Measurements from ENCODE around the gene PAN2. TPM values are rescaled to one million over a fixed set of nuclear protein-coding genes. Genes with fewer than 3 reads are reported as not detected.
A peak's percentile ranks its signal among the peaks of the same experiment; 100 is the strongest.
"Not testable (repeated sequence)": the region's sequence is repeated elsewhere in the genome, so short reads cannot be mapped to it uniquely, and the experiment has no call there.

The PAN2 gene
- total RNA-seq, 4 donors from 2014 or later, result 14.1 to 34.5 (median 24.4) TPM

DNA sequence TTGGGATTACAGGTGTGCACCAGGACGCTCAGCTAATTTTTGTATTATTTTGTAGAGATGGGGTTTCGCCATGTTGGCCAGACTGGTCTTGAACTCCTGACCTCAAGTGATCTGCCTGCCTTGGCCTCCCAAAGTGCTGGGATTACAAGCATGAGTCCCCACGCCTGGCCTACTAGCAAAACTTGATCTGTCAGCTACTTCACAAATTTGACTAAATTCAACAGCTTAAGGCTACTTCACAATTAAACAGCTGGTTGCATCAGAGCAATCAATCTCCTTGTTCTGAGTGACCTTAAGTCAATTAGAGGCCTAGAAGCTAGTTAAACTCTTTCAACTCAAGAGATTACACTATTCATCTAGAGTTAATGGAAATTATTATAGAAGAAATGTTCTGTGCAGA is 54.9 kb downstream of the PAN2 start:
- no peaks in the 10 kb centered on the region for H3K4me1 ChIP-seq
- intact Hi-C loops (cut with DNase I), result no loop called here
- TF ChIP-seq CTCF (IDR thresholded peaks at IDR 0.05), result no peak
- TF ChIP-seq POLR2A (IDR thresholded peaks at IDR 0.05; ENCODE audit: low read depth), result no peak
- TF ChIP-seq POLR2AphosphoS5 (IDR thresholded peaks at IDR 0.05), result no peak
- TF ChIP-seq EP300 (IDR thresholded peaks at IDR 0.05), result no peak
- no peak overlapping the region for H3K4me3 ChIP-seq
- no peak for DNase-seq (ENCODE audit: extremely low spot score)
- no peaks in the 10 kb centered on the region for H3K9me3 ChIP-seq
- no peak overlapping the region for H3K27ac ChIP-seq (replicated peaks in 1 of 4)
- 92% methylated on average over 3 of the region's 3 CpGs for WGBS
- H3K36me3 ChIP-seq, result peaks cover 92 to 100% (median 100%) of the 10 kb centered on the region in 4 donors
- no peaks in the 10 kb centered on the region for H3K27me3 ChIP-seq

GRCh38 chr12:56274299-56274698 is 59.5 kb downstream of the PAN2 start:
- intact Hi-C loops (cut with DNase I), result no loop called here
- WGBS, result 84% methylated on average over 2 of the region's 2 CpGs
- peaks cover 57 to 100% (median 96%) of the 10 kb centered on the region in 4 donors for H3K36me3 ChIP-seq
- H3K27ac ChIP-seq (replicated peaks in 1 of 4), result no peak overlapping the region
- peaks cover 16 to 19% (median 17%) of the 10 kb centered on the region in 4 donors for H3K4me1 ChIP-seq
- no peaks in the 10 kb centered on the region for H3K27me3 ChIP-seq
- TF ChIP-seq CTCF (IDR thresholded peaks at IDR 0.05) (no peak), POLR2A (IDR thresholded peaks at IDR 0.05; ENCODE audit: low read depth) (no peak), EP300 (IDR thresholded peaks at IDR 0.05) (no peak), POLR2AphosphoS5 (IDR thresholded peaks at IDR 0.05) (no peak)
- DNase-seq (ENCODE audit: extremely low spot score), result no peak
- H3K4me3 ChIP-seq, result no peak overlapping the region
- H3K9me3 ChIP-seq, result no peaks in the 10 kb centered on the region

GRCh38 chr12:56272468-56272867 is 61.3 kb downstream of the PAN2 start:
- H3K9me3 ChIP-seq; H3K4me3 ChIP-seq; DNase-seq (ENCODE audit: extremely low spot score); H3K27me3 ChIP-seq; intact Hi-C loops (cut with DNase I): not testable (repeated sequence)
- WGBS, result 77% methylated on average over 2 of the region's 2 CpGs
- Histone ChIP-seq H3K36me3 (peaks cover 40 to 87% (median 79%) of the 10 kb centered on the region in 4 donors), H3K4me1 (peaks cover 21 to 28% (median 23%) of the 10 kb centered on the region in 4 donors), H3K27ac (replicated peaks in 1 of 4) (peak overlapping the region in 1 of 4 donors; percentile 75)

DNA sequence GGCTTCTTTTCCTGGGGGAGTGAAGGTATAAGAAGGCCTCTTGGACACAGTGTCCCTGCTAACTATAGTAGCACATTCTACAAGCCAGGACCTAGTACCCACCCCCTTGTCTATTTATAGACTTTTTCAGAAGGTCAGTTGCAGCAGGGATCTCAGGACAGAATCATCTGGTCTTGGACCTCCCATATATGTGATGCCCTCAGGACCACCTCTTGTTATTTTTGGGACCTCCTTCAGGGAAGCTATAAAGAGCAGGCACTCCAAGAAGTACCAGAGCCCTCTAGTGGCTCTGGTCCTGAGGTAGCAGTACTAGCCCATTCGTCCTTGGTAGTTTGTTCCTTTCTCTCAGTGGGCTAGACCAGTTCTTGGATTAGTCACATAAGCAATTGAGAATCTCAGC is 62.8 kb downstream of the PAN2 start:
- TF ChIP-seq CTCF (IDR thresholded peaks at IDR 0.05) (peak; percentile 39 to 53 (median 47)), POLR2A (IDR thresholded peaks at IDR 0.05; ENCODE audit: low read depth) (no peak), EP300 (IDR thresholded peaks at IDR 0.05) (no peak), POLR2AphosphoS5 (IDR thresholded peaks at IDR 0.05) (peak in 1 of 2 donors; percentile 48)
- 0% methylated on average over 1 of the region's 1 CpG for WGBS
- no peak for DNase-seq (ENCODE audit: extremely low spot score)
- no peak overlapping the region for H3K4me3 ChIP-seq
- H3K9me3 ChIP-seq, result no peaks in the 10 kb centered on the region
- peak overlapping the region; percentile 68 to 75 (median 73) for H3K27ac ChIP-seq (replicated peaks in 1 of 4)
- peaks cover 32 to 72% (median 65%) of the 10 kb centered on the region in 4 donors for H3K36me3 ChIP-seq
- intact Hi-C loops (cut with DNase I), result no loop called here
- H3K27me3 ChIP-seq, result no peaks in the 10 kb centered on the region
- H3K4me1 ChIP-seq, result peaks cover 30 to 42% (median 31%) of the 10 kb centered on the region in 4 donors

DNA sequence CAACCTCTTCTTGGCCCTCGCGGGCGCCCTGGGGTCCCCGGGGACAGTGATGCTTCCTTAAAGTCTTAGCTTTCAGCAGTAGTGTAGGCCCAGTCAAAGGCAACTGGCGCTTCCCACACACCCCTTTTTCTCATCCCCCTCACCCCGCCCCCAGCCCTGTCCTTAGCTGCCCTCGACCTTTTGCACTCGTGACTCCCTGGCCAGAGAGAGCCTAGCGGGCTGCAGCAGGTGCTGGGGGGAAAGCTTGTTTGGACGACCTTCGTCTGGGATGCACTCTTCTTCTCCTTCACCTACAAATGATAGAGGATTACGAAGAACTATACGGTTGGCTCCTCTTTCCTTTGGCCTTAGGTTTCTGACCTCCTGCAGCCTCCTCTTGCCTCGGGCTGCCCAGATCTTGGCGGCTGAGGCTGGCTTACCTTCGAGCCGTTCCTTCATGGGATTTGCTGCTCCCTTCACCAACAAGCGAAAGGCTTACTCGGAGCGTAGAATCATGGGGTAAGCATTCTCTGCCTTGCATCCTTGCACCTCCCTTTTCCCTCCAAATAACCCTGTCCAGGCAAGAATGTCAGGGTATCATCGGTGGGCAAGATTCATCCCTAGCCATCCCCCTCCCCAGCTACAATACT is 66.2 kb downstream of the PAN2 start:
- Histone ChIP-seq H3K4me1 (peaks cover 33 to 47% (median 36%) of the 10 kb centered on the region in 4 donors), H3K27ac (replicated peaks in 1 of 4) (peak overlapping the region; percentile 95 to 98 (median 98)), H3K27me3 (no peaks in the 10 kb centered on the region), H3K36me3 (peaks cover 0 to 38% (median 31%) of the 10 kb centered on the region in 4 donors), H3K4me3 (peak overlapping the region; percentile 67 to 88 (median 78)), H3K9me3 (no peaks in the 10 kb centered on the region)
- WGBS, result 33% methylated on average over 19 of the region's 21 CpGs
- intact Hi-C loops (cut with DNase I), result no loop called here
- TF ChIP-seq CTCF (IDR thresholded peaks at IDR 0.05) (no peak), POLR2AphosphoS5 (IDR thresholded peaks at IDR 0.05) (no peak), EP300 (IDR thresholded peaks at IDR 0.05) (no peak), POLR2A (IDR thresholded peaks at IDR 0.05; ENCODE audit: low read depth) (no peak)
- no peak for DNase-seq (ENCODE audit: extremely low spot score)

Data from esophagus muscularis mucosa (tissue), 4 donors.